IMR-90 (cell line): ENCODE results near the gene SMCO4.

ENCODE experiments used
- BHLHE40 ChIP-seq: fragments of 150-350 bp; IDR thresholded peaks from 2 replicates; pipeline ENCODE4 v1.6.1; 2016; ENCODE audit warnings: mild to moderate bottlenecking, low read depth, low read length
- CTCF ChIP-seq: conservative IDR thresholded peaks from 2 replicates; pipeline ENCODE4 v1.5.1; 2012; ENCODE audit warnings: mild to moderate bottlenecking, low read depth, low read length, improper control_type of control experiment
- ELK1 ChIP-seq: fragments of 150-350 bp; IDR thresholded peaks from 2 replicates; pipeline ENCODE4 v1.6.1; 2016; ENCODE audit warnings: low read depth, mild to moderate bottlenecking, low read length, moderate library complexity, borderline replicate concordance
- RAD21 ChIP-seq: IDR thresholded peaks from 2 replicates; pipeline ENCODE4 v1.6.1; 2012; ENCODE audit warnings: low read length, improper control_type of control experiment
- USF2 ChIP-seq: fragments of 150-350 bp; IDR thresholded peaks from 2 replicates; pipeline ENCODE4 v1.6.1; 2017; ENCODE audit warnings: mild to moderate bottlenecking, antibody characterized with exemption, low read length, low read depth

DNA sequence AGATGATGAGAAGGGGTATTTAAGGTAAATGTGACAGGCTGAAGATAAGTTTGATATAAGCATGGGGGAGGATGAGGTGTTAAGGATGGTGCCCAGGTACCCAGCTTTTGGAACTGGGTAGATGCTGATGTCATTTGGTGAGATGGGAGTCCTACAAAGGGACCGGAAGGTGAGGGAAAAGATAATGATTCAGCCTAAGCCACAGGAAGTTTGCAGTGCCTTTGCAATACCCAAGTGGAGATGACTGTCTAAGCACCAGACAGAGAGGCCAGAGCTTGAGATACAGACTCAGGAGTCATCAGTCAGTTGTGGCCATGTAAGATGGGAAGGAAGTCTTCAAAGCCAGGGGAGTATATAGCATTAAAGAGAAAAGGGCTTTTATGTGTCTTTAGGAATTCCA lies 30.0 kb upstream of the SMCO4 start:
- TF ChIP-seq USF2 (no peak), BHLHE40 (no peak), RAD21 (no peak), CTCF (no peak), ELK1 (no peak)
